ENCODE data around the gene CLDN6. TPM values are rescaled to one million over a fixed set of nuclear protein-coding genes. Genes with fewer than 3 reads are reported as not detected.

The CLDN6 gene
- total RNA-seq, 1 experiment from 2014 or later: not detected

DNA sequence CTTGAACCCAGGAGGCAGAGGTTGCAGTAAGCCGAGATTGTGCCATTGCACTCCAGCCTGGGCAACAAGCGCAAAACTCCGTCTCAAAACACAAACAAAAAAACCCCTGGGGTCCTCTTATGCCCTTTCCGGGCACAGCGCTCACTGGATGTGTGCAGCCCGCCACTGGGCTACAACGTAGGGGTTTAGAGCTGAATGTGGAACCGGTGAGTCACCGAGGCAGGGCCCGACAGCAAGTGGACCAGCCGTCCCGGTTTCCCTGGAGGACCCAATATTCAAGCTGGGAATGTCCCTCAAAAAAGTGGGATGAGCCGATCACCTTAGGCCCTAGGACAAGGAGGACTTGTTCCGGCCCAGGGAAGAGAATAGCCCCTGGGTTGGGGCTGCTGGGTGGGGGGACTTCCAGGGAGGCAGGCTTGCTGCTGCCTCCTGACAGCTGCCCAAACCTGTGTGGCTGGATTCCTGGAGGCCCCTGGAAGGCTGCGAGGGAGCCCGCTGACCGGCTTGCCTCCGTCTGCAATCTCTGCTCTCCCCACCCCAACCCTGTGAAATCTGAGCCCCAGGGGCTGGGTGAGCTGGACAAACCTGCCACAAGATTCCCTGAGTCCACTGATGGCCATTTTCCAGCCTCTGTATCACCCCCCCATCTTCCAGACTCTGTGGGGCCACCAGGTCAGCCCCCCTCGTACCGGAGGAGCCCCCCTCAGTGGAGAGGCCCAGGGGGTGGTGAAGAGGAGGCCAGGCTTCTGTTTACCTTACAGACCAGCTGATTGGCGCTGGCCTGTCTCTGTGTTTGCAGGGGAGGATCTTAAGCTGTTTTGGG, 8.2 kb downstream of the CLDN6 start:
- Histone ChIP-seq H4K20me1 (ENCODE audit: low read length) (no peaks in the 10 kb centered on the region), H3K4me1 (ENCODE audit: insufficient read depth, low read length) (peaks cover 37% of the 10 kb centered on the region), H3K4me3 (ENCODE audit: low read length) (peak overlapping the region; percentile 53; the same call in 1 of the 2 replicates), H3K9me3 (ENCODE audit: low read length) (no peaks in the 10 kb centered on the region), H3K9me2 (replicated peaks; ENCODE audit: low read length) (no peaks in the 10 kb centered on the region), H3K27me3 (ENCODE audit: low read length) (no peaks in the 10 kb centered on the region), H3K36me3 (ENCODE audit: low read depth, low read length) (no peaks in the 10 kb centered on the region), H2AFZ (ENCODE audit: low read length) (peak overlapping the region; percentile 65), H3F3A (ENCODE audit: low read length, unreplicated experiment) (no peaks in the 10 kb centered on the region), H3K4me2 (ENCODE audit: low read length) (peak overlapping the region; percentile 74), H3K9ac (ENCODE audit: low read length) (no peak overlapping the region), H3K79me2 (ENCODE audit: low read length) (0 out of 2 replicates have a peak, but pooled peaks cover 3% of the 10 kb centered on the region), H3K27ac (ENCODE audit: low read length) (peak overlapping the region; percentile 75)
- ATAC-seq (peak; percentile 77), DNase-seq (peak; percentile 88)
- TF ChIP-seq EZH2 (IDR thresholded peaks at IDR 0.05; ENCODE audit: low read length, unreplicated experiment): no peak
- no peak for TF ChIP-seq EZH2phosphoT487 (IDR thresholded peaks at IDR 0.05; ENCODE audit: borderline replicate concordance, low read length)
- TF ChIP-seq, protein P1, sequence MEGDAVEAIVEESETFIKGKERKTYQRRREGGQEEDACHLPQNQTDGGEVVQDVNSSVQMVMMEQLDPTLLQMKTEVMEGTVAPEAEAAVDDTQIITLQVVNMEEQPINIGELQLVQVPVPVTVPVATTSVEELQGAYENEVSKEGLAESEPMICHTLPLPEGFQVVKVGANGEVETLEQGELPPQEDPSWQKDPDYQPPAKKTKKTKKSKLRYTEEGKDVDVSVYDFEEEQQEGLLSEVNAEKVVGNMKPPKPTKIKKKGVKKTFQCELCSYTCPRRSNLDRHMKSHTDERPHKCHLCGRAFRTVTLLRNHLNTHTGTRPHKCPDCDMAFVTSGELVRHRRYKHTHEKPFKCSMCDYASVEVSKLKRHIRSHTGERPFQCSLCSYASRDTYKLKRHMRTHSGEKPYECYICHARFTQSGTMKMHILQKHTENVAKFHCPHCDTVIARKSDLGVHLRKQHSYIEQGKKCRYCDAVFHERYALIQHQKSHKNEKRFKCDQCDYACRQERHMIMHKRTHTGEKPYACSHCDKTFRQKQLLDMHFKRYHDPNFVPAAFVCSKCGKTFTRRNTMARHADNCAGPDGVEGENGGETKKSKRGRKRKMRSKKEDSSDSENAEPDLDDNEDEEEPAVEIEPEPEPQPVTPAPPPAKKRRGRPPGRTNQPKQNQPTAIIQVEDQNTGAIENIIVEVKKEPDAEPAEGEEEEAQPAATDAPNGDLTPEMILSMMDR (conservative IDR thresholded peaks at IDR 0.05; ENCODE audit: low read depth, low read length): no peak
- ChIA-PET CTCF (interaction anchor here (1.4 kb wide), 1 partner anchor 13 kb away, joined by 6 read pairs; no protein-coding TSS in a partner anchor), POLR2A (ENCODE audit: unreplicated experiment) (interaction anchor here (0.6 to 2.4 kb wide), 4 partner anchors 11 to 153 kb away, joined by 3 to 18 read pairs (median 3); partner anchors contain the start of gene TNFRSF12A)
- BruUV-seq (replicated peaks): TSS peak; percentile 40
- intact Hi-C loops (cut with micrococcal nuclease): no loop called here

DNA sequence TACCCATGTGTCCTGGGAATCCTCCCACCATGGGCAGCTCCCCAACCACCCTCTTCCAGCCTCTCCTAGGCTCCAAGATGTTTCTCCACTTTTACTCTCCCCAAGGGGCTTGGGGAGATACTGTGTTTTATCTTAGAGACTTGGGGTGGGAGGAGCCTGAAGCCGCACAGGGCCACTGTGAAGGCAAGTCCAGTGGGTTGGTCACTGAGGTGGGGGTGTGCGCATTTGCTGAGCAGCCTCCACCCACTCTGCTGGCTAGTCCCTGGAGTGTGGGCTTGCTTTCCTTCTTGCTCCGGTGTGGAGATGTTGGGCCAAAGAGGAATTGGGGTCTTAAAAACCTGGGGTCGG, 9.3 kb downstream of the CLDN6 start:
- intact Hi-C loops (cut with micrococcal nuclease): no loop called here
- Histone ChIP-seq H3K4me3 (ENCODE audit: low read length) (no peak overlapping the region), H3K36me3 (ENCODE audit: low read depth, low read length) (no peaks in the 10 kb centered on the region), H3F3A (ENCODE audit: low read length, unreplicated experiment) (no peaks in the 10 kb centered on the region), H2AFZ (ENCODE audit: low read length) (no peak overlapping the region), H3K79me2 (ENCODE audit: low read length) (0 out of 2 replicates have a peak, but pooled peaks cover 3% of the 10 kb centered on the region), H4K20me1 (ENCODE audit: low read length) (no peaks in the 10 kb centered on the region), H3K9me2 (replicated peaks; ENCODE audit: low read length) (no peaks in the 10 kb centered on the region), H3K4me2 (ENCODE audit: low read length) (no peak overlapping the region), H3K27me3 (ENCODE audit: low read length) (no peaks in the 10 kb centered on the region), H3K27ac (ENCODE audit: low read length) (peak overlapping the region; percentile 75), H3K9me3 (ENCODE audit: low read length) (no peaks in the 10 kb centered on the region), H3K9ac (ENCODE audit: low read length) (no peak overlapping the region), H3K4me1 (ENCODE audit: insufficient read depth, low read length) (peaks cover 35% of the 10 kb centered on the region)
- DNase-seq: no peak
- no TSS peak for BruUV-seq (replicated peaks)
- TF ChIP-seq, protein P1 (conservative IDR thresholded peaks at IDR 0.05; ENCODE audit: low read depth, low read length): no peak
- TF ChIP-seq EZH2phosphoT487 (IDR thresholded peaks at IDR 0.05; ENCODE audit: borderline replicate concordance, low read length) (no peak), EZH2 (IDR thresholded peaks at IDR 0.05; ENCODE audit: low read length, unreplicated experiment) (no peak)
- POLR2A ChIA-PET (ENCODE audit: unreplicated experiment): interaction anchor here (2.4 kb wide), 1 partner anchor 12 kb away, joined by 18 read pairs; the partner anchor contains the start of gene TNFRSF12A
- ATAC-seq: no peak
- CTCF ChIA-PET: no interaction called here

Measured in PC-3 (cell line).